C4-2B (cell line): Measurements from ENCODE around the gene FAM13C.
"Not testable (repeated sequence)": the region's sequence is repeated elsewhere in the genome, so short reads cannot be mapped to it uniquely, and the experiment has no call there.

Experiments
- H3K27ac ChIP-seq: fragments of 450-650 bp; 2 replicates; pipeline ENCODE4 v1.5.1; 2017
- CTCF ChIP-seq: fragments of 450-650 bp; conservative IDR thresholded peaks from 2 replicates; pipeline ENCODE4 v1.5.1; 2017; ENCODE audit warnings: mild to moderate bottlenecking
- ZFX ChIP-seq: fragments of 450-650 bp; IDR thresholded peaks from 2 replicates; pipeline ENCODE4 v1.6.1; 2017

FAM13C gene

DNA sequence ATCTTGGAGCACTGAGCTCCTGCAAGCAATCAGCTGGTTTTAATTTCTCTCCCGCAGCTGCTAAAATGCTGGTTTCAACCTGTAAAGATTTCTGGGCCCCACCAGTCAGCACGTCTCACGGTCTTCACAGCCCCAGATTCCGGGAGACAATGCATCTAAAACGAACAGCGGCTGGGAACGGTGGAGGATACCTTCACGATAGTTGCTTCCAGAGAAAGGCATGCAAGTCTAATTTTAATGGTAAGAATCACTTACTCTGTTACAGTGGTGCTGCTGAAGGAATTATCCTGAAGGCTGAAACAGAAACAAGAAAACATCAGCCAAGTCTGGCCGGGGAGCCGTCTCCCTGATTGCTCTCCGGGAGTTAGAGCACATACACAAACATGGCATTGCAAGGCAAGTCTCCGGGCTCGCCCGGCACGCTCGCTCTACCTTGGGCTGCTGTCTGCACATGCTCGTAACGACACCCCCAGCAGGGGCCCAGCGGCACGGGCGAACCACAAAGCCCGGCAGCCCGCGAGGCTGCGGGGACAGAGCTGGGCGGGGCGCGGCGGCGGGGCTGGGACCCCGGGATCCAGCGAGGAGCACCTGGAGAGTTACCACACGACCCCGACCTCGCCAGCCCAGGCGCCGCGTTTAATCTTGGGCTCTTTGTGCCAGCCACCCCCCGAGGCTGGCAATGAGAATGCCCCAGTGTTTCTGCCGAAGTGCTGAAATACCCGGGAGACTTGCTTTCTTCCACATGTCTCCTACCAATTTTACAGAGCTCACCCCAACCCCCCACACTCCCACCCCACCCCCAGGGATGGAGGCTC, at the start of gene FAM13C:
TSS of gene FAM13C (minus strand) at position 406 of the 815 bp plus-strand sequence. CDS start at position 317, 89 bp downstream.
- TF ChIP-seq CTCF, result no peak
- TF ChIP-seq ZFX, result no peak
- peak within 1 kb of the TSS; percentile 64 for H3K27ac ChIP-seq

- no peak for TF ChIP-seq CTCF
- TF ChIP-seq ZFX, result no peak
- H3K27ac ChIP-seq, result no peak overlapping the region
These were observed 42.9 kb upstream of the FAM13C start for GRCh38 chr10:59405235-59405634.

GRCh38 chr10:59400214-59400613, 37.9 kb upstream of the FAM13C start:
- TF ChIP-seq ZFX (no peak), CTCF (no peak)

DNA sequence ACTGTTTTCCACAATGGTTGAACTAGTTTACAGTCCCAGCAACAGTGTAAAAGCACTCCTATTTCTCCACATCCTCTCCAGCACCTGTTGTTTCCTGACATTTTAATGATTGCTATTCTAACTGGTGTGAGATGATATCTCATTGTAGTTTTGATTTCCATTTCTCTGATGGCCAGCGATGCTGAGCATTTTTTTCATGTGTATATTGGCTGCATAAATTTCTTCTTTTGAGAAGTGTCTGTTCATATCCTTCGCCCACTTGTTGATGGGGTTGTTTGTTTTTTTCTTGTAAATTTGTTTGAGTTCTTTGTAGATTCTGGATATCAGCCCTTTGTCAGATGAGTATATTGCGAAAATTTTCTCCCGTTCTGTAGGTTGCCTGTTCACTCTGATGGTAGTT, 37.0 kb upstream of the FAM13C start:
- H3K27ac ChIP-seq, result not testable (repeated sequence)

More at GRCh38 chr10:59400214-59400613, 37.9 kb upstream of the FAM13C start:
- no peak overlapping the region for H3K27ac ChIP-seq

GRCh38 chr10:59397961-59398360, 35.6 kb upstream of the FAM13C start:
- no peak for TF ChIP-seq ZFX
- TF ChIP-seq CTCF, result no peak
- H3K27ac ChIP-seq, result no peak overlapping the region

- no peak overlapping the region for H3K27ac ChIP-seq
- TF ChIP-seq ZFX (no peak), CTCF (no peak)
These were observed 33.6 kb upstream of the FAM13C start for GRCh38 chr10:59395984-59396383.

GRCh38 chr10:59393349-59393748, 31.0 kb upstream of the FAM13C start:
- no peak overlapping the region for H3K27ac ChIP-seq
- TF ChIP-seq CTCF (no peak), ZFX (no peak)

DNA sequence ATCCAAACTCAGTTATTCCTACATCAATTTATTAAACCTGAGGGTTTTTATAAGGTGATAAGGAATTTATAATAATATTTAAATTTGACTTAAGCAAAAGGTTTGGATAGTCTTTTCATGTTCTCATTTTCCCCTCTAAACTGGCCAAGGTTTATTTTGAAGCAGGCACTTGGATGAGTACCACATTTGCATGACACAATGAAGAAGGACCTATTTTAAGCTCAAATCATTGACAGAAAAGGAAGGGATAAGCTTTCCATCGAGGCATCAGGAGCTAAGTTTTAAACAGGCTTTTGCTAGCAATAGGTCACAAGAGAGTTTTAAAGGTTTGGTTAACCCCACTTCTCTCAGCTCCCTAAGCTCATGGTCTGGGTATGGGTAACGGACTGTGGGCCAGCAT, 28.7 kb upstream of the FAM13C start:
- TF ChIP-seq CTCF (no peak), ZFX (no peak)
- no peak overlapping the region for H3K27ac ChIP-seq
